Stomach (tissue), 9 donors: Measurements from ENCODE around the gene CTIF. TPM values are rescaled to one million over a fixed set of nuclear protein-coding genes. Genes with fewer than 3 reads are reported as not detected.
A peak's percentile ranks its signal among the peaks of the same experiment; 100 is the strongest.

Experiments
- DNase-seq, 2 donors: peaks; one replicate each; pipeline versions ENCODE4 v3.0.0 to v3.0.0-alpha.2; 2013 to 2019
- H3K27ac ChIP-seq, 5 donors: fragments of 200-600 bp in 4 of 5; sonication (generic) in 4 of 5; one replicate each; pipeline ENCODE4 v1.5.1; 2013 to 2019; ENCODE audit warnings: mild to moderate bottlenecking in 1 of 5, moderate library complexity in 1 of 5
- H3K27me3 ChIP-seq, 3 donors: fragments of 200-600 bp; sonication (generic); one replicate each; pipeline ENCODE4 v1.5.1; 2017 to 2019; ENCODE audit warnings: mixed run types in 1 of 3
- H3K36me3 ChIP-seq, 4 donors: fragments of 200-600 bp; sonication (generic); 1 replicate in 3 of 4; 2 replicates in 1 of 4; pipeline ENCODE4 v1.5.1; 2016 to 2019
- H3K4me1 ChIP-seq, 4 donors: fragments of 200-600 bp; sonication (generic); one replicate each; pipeline ENCODE4 v1.5.1; 2016 to 2019
- H3K4me3 ChIP-seq, 4 donors: fragments of 200-600 bp; sonication (generic) in 3 of 4; one replicate each; pipeline ENCODE4 v1.5.1; 2016 to 2019; ENCODE audit warnings: mild to moderate bottlenecking in 1 of 4
- H3K9me3 ChIP-seq, 4 donors: fragments of 200-600 bp; sonication (generic); one replicate each; pipeline ENCODE4 v1.5.1; 2016 to 2019
- CTCF ChIP-seq, 7 experiments: fragments of 450-650 bp in 4 of 7; fragments of 200-600 bp in 3 of 7; sonication (generic) in 3 of 7; IDR thresholded peaks; one replicate each; pipeline ENCODE4 v1.5.1; 2016 to 2019; ENCODE audit warnings: antibody characterized with exemption in 7 of 7, control low read depth in 2 of 7, mild to moderate bottlenecking in 1 of 7
- EP300 ChIP-seq: sonication (generic); formaldehyde crosslinking; IDR thresholded peaks from one replicate; pipeline ENCODE4 v1.6.1; 2017; ENCODE audit warnings: antibody characterized with exemption
- POLR2A ChIP-seq, 4 donors: fragments of 450-650 bp; IDR thresholded peaks; one replicate each; pipeline ENCODE4 v1.6.1; 2016; ENCODE audit warnings: antibody characterized with exemption in 4 of 4, control low read depth in 2 of 4, mild to moderate bottlenecking in 1 of 4, moderate library complexity in 1 of 4
- POLR2AphosphoS5 ChIP-seq, 3 donors: sonication (generic); formaldehyde crosslinking; IDR thresholded peaks; one replicate each; pipeline ENCODE4 v1.6.1; 2016; ENCODE audit warnings: antibody characterized with exemption in 3 of 3
- WGBS, 5 donors: extraction: QIAGEN DNeasy Blood & Tissue Kit in 3 of 5; methylation state at CpG; one replicate each; pipeline versions ENCODE4 v1.1.5 to v1.1.7; 2013 to 2018; 5-methylcytosine and 5-hydroxymethylcytosine counted together
- intact Hi-C: fragments of 100-400 bp; cut with DNase I; formaldehyde crosslinking; loops from one replicate; pipeline ENCODE4 v1.15.1; 2023; ENCODE audit warnings: low total_unique reads
- polyA plus RNA-seq, 3 donors: library from polyadenylated mRNA; stranded (reverse); fragments of 200-250 nt; gene quantifications; one replicate each; pipeline ENCODE4 v1.2.3, GENCODE V29; 2013
- total RNA-seq, 5 donors: library from RNA; depleted of rRNA; stranded (reverse); fragments of >200 nt; gene quantifications; one replicate each; pipeline versions ENCODE4 v1.1.0 to v1.2.3, GENCODE V29; 2014 to 2016
- donor health status: healthy with polysubstance abuse.
- donor health status: Bipolar disorder and iron deficiency.
- donor health status: healthy.

Gene CTIF
- total and polyA plus RNA-seq, 8 donors = 16.3 to 105 (median 30.3) TPM

DNA sequence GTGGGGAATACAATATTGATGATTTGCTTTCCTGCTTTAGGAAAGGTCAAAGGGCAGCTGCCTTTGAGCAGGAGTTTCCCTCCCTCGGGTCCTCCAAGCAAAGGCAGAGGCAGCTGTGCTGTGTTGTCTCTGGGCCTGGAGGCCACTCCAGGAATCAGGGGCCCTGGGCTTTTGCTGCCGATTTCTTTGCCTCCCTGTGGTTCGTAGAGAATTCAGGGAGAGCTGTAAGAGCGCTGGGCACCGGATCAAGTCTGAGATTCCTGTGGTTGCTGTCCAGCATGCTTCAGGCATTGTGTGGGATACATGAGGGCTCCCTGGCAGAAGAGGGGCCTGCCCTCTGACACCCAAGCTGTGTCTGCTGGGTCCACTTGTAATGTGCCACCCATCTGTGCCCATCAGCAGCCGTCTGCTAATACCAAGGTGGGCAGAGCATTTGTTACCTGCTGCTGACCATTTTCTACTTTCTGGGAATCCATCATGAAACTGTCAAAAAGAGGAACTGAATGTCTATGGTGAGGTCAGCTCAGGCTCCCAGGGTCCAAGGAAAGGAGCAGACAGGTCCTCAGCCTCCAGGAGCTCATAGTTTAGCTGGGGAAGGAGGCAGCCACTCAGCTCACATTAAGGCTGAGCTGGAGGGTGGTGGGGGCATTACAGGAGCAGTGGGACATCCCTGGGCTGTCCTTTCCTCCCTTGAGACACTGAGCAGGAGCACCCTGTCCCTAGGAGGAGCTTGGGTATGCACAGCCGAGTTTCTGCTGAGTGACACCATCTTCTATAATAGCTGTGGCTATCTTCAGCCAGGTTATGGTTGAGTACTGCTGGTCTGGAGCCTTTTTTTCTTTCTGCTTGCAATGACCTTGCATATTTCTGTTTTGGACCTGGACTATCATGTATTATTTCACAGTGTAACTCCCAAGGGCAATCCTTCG, 68.5 kb downstream of the CTIF start:
- intact Hi-C loops = no loop called here
- H3K4me3 ChIP-seq = no peak overlapping the region
- H3K9me3 ChIP-seq = no peaks in the 10 kb centered on the region
- H3K4me1 ChIP-seq = peaks cover 0 to 29% (median 7%) of the 10 kb centered on the region in 4 donors
- DNase-seq = peak in 1 of 2 donors; percentile 67
- 69 to 78% (median 76%) methylated on average over 8 of the region's 8 CpGs for WGBS, 5 donors
- no peak for TF ChIP-seq POLR2AphosphoS5 (IDR thresholded peaks at IDR 0.05)
- TF ChIP-seq CTCF (IDR thresholded peaks at IDR 0.05) = no peak
- no peak for TF ChIP-seq EP300
- no peaks in the 10 kb centered on the region for H3K36me3 ChIP-seq
- H3K27ac ChIP-seq = no peak overlapping the region
- H3K27me3 ChIP-seq = no peaks in the 10 kb centered on the region

DNA sequence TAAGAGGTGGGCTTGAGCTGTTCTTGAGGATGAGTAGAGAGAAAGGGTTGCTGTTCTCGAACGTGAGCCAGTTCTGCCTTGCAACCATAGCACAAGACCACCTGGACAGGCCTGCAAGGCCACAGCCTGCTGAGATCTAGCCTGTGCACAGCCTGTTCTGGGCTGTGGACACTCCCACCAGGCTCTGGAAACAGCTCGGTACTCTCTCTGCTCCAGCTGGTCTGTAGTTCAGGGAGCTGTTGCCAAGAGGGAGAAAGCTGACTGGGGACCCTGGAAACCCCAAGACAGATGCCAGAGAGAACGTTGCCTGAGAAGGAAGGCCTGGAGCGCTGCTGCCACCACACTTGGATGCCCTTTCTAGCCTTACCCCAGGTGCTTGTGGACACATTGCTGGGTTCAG, 69.8 kb downstream of the CTIF start:
- 72 to 90% (median 80%) methylated on average over 3 to 5 of the region's 5 CpGs for WGBS, 5 donors
- Histone ChIP-seq H3K4me3 (no peak overlapping the region), H3K27me3 (no peaks in the 10 kb centered on the region), H3K36me3 (no peaks in the 10 kb centered on the region), H3K27ac (no peak overlapping the region), H3K4me1 (peaks cover 0 to 42% (median 13%) of the 10 kb centered on the region in 4 donors), H3K9me3 (no peaks in the 10 kb centered on the region)
- TF ChIP-seq CTCF (IDR thresholded peaks at IDR 0.05) = no peak
- no peak for TF ChIP-seq POLR2AphosphoS5 (IDR thresholded peaks at IDR 0.05)
- TF ChIP-seq EP300 = no peak
- no peak for TF ChIP-seq POLR2A (IDR thresholded peaks at IDR 0.05)
- peak in 1 of 2 donors; percentile 36 for DNase-seq
- intact Hi-C loops = no loop called here

DNA sequence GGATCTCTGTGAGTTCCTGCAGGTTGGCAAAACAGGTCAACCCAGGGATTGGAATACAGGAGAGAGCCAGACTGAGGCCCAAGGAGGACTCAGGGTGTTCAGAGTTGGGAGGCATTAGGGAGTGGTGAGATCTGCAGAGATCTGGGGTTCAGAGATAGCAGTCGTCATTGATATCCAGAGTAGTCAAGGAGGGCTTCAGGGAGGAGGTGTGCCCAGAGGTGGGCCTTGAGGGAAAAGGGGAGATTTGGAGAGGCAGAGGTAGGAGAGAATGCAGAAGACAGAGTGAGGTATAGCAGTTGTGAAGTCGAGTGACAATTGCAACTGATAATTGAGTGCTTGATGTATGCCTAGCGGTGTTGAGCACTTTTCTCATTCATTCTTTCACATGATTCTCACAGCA, 70.3 kb downstream of the CTIF start:
- WGBS, 5 donors = 85 to 95% (median 92%) methylated on average over 3 of the region's 3 CpGs
- Histone ChIP-seq H3K36me3 (no peaks in the 10 kb centered on the region), H3K27me3 (no peaks in the 10 kb centered on the region), H3K4me3 (no peak overlapping the region), H3K4me1 (peaks cover 0 to 47% (median 16%) of the 10 kb centered on the region in 4 donors), H3K27ac (no peak overlapping the region), H3K9me3 (no peaks in the 10 kb centered on the region)
- intact Hi-C loops = no loop called here
- no peak for DNase-seq
- TF ChIP-seq EP300 (no peak), POLR2AphosphoS5 (IDR thresholded peaks at IDR 0.05) (no peak), POLR2A (IDR thresholded peaks at IDR 0.05) (no peak), CTCF (IDR thresholded peaks at IDR 0.05) (no peak)

DNA sequence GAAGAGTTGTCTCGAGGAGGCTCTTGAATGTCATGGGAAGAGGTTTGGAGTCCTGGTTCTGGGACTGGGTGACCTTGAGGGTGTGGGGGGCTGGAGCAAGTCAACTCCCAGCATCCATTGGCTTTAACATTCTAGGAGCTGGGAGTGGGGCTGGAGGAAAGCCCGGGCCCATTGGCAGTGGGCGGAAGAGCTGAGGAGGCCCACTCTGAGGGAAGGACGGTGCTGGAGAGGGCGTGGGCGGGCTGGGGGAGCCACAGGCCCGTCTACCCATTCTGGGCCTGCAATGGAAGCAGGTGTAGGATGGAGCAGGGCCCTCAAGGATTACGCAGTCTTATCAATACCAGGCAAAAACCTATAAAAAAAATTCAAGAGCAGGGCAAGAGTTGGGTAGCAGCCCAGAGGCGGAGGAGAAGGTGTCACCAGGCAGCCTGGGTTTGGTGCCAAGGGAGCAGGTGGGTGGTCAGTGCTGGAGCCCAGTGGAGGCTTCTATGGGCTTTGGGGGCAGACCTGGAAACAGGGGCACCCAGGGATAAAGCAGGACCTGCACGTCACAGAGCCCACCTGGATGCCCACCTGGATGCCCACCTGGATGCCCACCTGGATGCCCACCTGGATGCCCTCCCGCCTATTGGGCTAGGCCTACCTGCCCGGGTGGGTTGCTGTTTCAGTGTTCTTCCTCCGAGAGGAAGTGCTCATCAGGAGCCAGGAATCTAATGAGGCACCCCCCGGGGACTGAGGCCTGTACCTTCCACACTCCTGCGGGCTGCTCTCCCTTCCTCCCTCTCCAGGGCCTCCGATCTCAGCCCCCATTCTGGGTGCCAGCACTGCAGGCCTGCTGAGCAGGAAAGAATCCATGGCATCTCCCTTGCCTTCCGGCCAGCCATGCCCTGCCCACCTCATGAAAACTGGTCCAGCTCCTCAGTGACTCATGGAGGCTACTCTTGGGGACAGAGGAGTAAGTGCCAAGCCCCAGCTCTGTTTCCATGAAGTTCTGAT, 71.3 kb downstream of the CTIF start:
- Histone ChIP-seq H3K9me3 (no peaks in the 10 kb centered on the region), H3K27ac (no peak overlapping the region), H3K27me3 (no peaks in the 10 kb centered on the region), H3K4me3 (no peak overlapping the region), H3K36me3 (no peaks in the 10 kb centered on the region), H3K4me1 (peaks cover 0 to 49% (median 16%) of the 10 kb centered on the region in 4 donors)
- WGBS, 5 donors = 88 to 95% (median 93%) methylated on average over 12 to 17 of the region's 17 CpGs
- no peak for DNase-seq
- intact Hi-C loops = no loop called here
- no peak for TF ChIP-seq POLR2A (IDR thresholded peaks at IDR 0.05)
- no peak for TF ChIP-seq CTCF (IDR thresholded peaks at IDR 0.05)
- no peak for TF ChIP-seq EP300
- TF ChIP-seq POLR2AphosphoS5 (IDR thresholded peaks at IDR 0.05) = no peak
